DOHH2 (cell line): ENCODE data around the gene KCNQ1OT1.

Experiments used
- EZH2phosphoT487 ChIP-seq: fragments of 200-600 bp; sonication (generic); IDR thresholded peaks from 2 replicates; pipeline ENCODE4 v1.6.1; 2017; ENCODE audit warnings: borderline replicate concordance, mild to moderate bottlenecking, antibody characterized with exemption, low read length, moderate library complexity, mixed read lengths
- TF ChIP-seq, protein P1 (sequence below): fragments of 200-600 bp; sonication (generic); IDR thresholded peaks from one replicate; pipeline ENCODE4 v1.5.1; 2014; ENCODE audit warnings: antibody characterized with exemption, mild to moderate bottlenecking, low read depth, low read length; ENCODE audit not compliant: poor library complexity, severe bottlenecking

DNA sequence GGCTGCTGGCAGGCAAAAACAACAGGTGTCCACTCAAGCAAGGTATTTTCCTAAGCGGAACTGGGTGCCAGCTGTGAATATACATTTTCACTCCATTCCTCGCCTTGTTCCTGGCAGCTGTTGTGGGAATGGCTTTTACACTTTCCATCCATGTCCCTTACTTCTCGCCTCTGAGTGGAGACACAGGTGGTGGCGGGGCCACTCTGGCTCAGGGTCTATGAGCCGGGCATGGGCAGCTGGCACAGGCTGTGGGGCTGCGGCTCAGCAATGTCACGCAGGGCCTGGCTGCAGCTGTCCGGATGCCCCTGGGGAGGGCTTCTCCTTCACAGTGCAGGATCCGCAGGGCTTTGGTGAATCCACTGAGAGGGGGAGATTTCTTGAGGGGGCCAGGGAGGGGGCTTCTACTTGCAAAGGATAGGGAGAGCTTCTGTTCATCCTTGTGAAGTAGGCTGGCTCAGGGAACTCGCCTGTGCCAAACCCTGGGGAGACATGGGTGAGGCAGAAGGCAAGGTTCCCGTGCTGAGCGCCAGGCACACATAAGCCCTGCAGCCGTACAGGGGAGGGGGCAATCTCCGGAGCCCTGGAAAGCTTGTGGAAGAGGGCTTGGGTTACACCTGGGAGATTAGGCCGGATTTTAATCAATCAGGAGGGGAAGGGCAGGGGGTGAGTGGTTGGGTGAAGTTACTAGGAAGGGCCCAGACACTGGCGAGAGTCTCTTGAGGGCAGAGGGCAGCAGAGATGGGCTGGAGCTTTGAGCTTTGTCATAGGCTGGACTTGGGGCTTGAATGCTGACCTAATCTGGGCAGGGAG lies 45.7 kb downstream of the KCNQ1OT1 start:
- TF ChIP-seq, protein P1, sequence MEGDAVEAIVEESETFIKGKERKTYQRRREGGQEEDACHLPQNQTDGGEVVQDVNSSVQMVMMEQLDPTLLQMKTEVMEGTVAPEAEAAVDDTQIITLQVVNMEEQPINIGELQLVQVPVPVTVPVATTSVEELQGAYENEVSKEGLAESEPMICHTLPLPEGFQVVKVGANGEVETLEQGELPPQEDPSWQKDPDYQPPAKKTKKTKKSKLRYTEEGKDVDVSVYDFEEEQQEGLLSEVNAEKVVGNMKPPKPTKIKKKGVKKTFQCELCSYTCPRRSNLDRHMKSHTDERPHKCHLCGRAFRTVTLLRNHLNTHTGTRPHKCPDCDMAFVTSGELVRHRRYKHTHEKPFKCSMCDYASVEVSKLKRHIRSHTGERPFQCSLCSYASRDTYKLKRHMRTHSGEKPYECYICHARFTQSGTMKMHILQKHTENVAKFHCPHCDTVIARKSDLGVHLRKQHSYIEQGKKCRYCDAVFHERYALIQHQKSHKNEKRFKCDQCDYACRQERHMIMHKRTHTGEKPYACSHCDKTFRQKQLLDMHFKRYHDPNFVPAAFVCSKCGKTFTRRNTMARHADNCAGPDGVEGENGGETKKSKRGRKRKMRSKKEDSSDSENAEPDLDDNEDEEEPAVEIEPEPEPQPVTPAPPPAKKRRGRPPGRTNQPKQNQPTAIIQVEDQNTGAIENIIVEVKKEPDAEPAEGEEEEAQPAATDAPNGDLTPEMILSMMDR: no peak
- TF ChIP-seq EZH2phosphoT487: no peak
